Endodermal cell (in vitro differentiated cells): Measurements from ENCODE around the gene SEZ6L. TPM values are rescaled to one million over a fixed set of nuclear protein-coding genes. Genes with fewer than 3 reads are reported as not detected.

Source experiments
- DNase-seq: peaks from one replicate; pipeline ENCODE4 v3.0.0-alpha.2; 2017
- H3K27ac ChIP-seq: 2 replicates; pipeline ENCODE4 v1.5.1; 2013; ENCODE audit warnings: mild to moderate bottlenecking, low read depth, low read length, moderate library complexity
- H3K27me3 ChIP-seq: 2 replicates; pipeline ENCODE4 v1.6.1; 2013; ENCODE audit warnings: mild to moderate bottlenecking, low read length, moderate library complexity; ENCODE audit not compliant: insufficient read depth, control insufficient read depth, poor library complexity, severe bottlenecking
- H3K36me3 ChIP-seq: 2 replicates; pipeline ENCODE4 v1.7.0; 2013; ENCODE audit warnings: mild to moderate bottlenecking, low read length, moderate library complexity; ENCODE audit not compliant: control insufficient read depth, insufficient read depth
- H3K4me1 ChIP-seq: one replicate; pipeline ENCODE4 v1.7.0; 2013; ENCODE audit warnings: low read length; ENCODE audit not compliant: control insufficient read depth, insufficient read depth
- H3K4me3 ChIP-seq: 2 replicates; pipeline ENCODE4 v1.5.1; 2013; ENCODE audit warnings: mild to moderate bottlenecking, low read length, moderate library complexity
- H3K9ac ChIP-seq: 2 replicates; pipeline ENCODE4 v1.6.1; 2013; ENCODE audit warnings: mild to moderate bottlenecking, low read length, moderate library complexity; ENCODE audit not compliant: poor library complexity, severe bottlenecking; ENCODE audit errors: extremely low read depth
- H3K9me3 ChIP-seq: 2 replicates; pipeline ENCODE4 v1.6.1; 2013; ENCODE audit warnings: mild to moderate bottlenecking, low read length, moderate library complexity; ENCODE audit not compliant: control insufficient read depth
- H3K27ac Mint-ChIP-seq: 2 replicates; pipeline ENCODE4 v1.8.0; 2020; ENCODE audit warnings: mixed read lengths
- H3K27me3 Mint-ChIP-seq: 2 replicates; pipeline ENCODE4 v1.8.0; 2021; ENCODE audit warnings: mild to moderate bottlenecking, mixed read lengths; ENCODE audit not compliant: insufficient read depth
- H3K36me3 Mint-ChIP-seq: 2 replicates; pipeline ENCODE4 v1.8.0; 2020; ENCODE audit warnings: low read depth, mixed read lengths
- H3K4me1 Mint-ChIP-seq: 2 replicates; pipeline ENCODE4 v1.8.0; 2020; ENCODE audit warnings: mixed read lengths
- H3K4me3 Mint-ChIP-seq: 2 replicates; pipeline ENCODE4 v1.8.0; 2020; ENCODE audit warnings: mild to moderate bottlenecking, moderate library complexity, mixed read lengths
- H3K9me3 Mint-ChIP-seq: 2 replicates; pipeline ENCODE4 v1.8.0; 2020; ENCODE audit warnings: mild to moderate bottlenecking, mixed read lengths
- WGBS, 2 experiments: methylation state at CpG; one replicate each; pipeline versions ENCODE4 v1.1.5 to v1.1.7; 2013; ENCODE audit warnings: missing lambda C conversion rate in 2 of 2, mixed read lengths in 1 of 2; ENCODE audit not compliant: insufficient coverage in 1 of 2, insufficient read length in 1 of 2; 5-methylcytosine and 5-hydroxymethylcytosine counted together
- total RNA-seq, 2 donors: library from RNA; stranded (reverse); fragmentation: NEBNext Ultra II Directional in 1 of 2; extraction: Animal tissue kit (Norgen Biotek cat#: 25700) in 1 of 2; gene quantifications; 2 replicates in 1 of 2; 3 replicates in 1 of 2; pipeline ENCODE4 v1.2.1, GENCODE V29; 2021
- TF ChIP-seq, protein P1 (sequence below): fragments of 200-600 bp; sonication (generic); conservative IDR thresholded peaks from 2 replicates; pipeline ENCODE4 v1.5.0; 2021; ENCODE audit warnings: antibody characterized with exemption, mild to moderate bottlenecking

The SEZ6L gene
- total RNA-seq, 2 donors from 2014 or later, result 32.1 to 39.4 TPM

DNA sequence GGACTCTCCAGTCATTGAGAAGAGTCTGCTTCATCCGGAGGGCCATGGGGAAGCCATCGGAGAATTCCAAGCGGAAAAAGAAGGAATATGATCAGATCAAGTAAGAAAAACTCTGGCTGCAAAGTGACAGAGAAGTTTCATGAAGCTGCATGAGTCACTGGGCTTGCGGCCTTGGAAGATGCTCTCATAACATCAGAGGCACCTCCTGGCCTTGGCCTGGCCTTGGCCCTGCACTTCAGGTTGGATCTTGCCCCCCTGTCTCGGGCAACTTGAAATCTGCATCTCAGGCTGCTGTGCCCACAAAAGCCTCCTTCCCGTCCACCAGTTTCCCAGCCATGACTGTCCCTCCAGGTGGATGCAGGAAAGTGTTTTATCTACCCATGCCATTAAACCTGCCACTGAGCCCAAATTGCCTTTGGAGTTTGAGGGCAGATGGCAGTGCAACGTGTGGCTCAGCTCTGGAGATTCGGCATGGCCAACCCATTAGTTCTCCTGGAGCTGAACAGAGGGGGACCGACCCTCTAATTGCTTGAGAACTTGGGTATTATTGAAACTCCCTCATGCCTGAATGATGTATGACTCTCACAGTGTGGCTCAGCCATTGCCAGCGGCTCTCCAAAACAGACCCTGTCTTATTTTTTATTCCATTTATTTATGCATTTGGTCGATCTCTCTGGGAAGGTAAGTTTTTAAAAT lies 66.7 kb downstream of the SEZ6L start:
- Mint-ChIP-seq H3K36me3 (no peaks in the 10 kb centered on the region), H3K9me3 (no peaks in the 10 kb centered on the region), H3K27me3 (peaks cover 2% of the 10 kb centered on the region), H3K27ac (no peak overlapping the region), H3K4me1 (no peaks in the 10 kb centered on the region), H3K4me3 (no peak overlapping the region)
- 88 to 89% methylated on average over 7 to 11 of the region's 11 CpGs for WGBS, 2 experiments
- no peak for DNase-seq
- TF ChIP-seq, protein P1, sequence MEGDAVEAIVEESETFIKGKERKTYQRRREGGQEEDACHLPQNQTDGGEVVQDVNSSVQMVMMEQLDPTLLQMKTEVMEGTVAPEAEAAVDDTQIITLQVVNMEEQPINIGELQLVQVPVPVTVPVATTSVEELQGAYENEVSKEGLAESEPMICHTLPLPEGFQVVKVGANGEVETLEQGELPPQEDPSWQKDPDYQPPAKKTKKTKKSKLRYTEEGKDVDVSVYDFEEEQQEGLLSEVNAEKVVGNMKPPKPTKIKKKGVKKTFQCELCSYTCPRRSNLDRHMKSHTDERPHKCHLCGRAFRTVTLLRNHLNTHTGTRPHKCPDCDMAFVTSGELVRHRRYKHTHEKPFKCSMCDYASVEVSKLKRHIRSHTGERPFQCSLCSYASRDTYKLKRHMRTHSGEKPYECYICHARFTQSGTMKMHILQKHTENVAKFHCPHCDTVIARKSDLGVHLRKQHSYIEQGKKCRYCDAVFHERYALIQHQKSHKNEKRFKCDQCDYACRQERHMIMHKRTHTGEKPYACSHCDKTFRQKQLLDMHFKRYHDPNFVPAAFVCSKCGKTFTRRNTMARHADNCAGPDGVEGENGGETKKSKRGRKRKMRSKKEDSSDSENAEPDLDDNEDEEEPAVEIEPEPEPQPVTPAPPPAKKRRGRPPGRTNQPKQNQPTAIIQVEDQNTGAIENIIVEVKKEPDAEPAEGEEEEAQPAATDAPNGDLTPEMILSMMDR, result no peak
- Histone ChIP-seq H3K27ac (no peak overlapping the region), H3K36me3 (no peaks in the 10 kb centered on the region), H3K27me3 (no peaks in the 10 kb centered on the region), H3K9ac (no peak overlapping the region), H3K9me3 (no peaks in the 10 kb centered on the region), H3K4me3 (no peak overlapping the region), H3K4me1 (no peaks in the 10 kb centered on the region)

DNA sequence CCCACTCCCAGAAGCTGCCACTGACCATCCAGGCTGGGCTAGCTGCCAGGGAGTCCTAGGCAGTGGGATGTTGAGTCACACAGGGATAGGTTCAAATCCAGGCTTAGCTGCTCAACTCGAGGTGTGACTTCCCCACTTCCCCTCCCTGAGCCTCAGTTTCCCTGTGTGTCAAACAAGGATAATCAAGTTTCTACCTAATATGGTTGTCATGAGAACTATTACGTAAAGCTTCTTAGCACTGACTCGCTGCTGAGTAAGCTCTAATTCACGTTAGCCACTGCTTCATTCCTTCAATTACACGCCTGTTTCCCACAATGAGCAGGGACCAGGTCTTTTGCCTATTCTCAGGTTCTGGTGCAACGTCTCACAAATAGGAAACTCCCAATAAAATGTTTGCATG lies 67.7 kb downstream of the SEZ6L start:
- no peak overlapping the region for H3K4me3 ChIP-seq
- no peak for DNase-seq
- no peaks in the 10 kb centered on the region for H3K36me3 ChIP-seq
- H3K27ac Mint-ChIP-seq, result no peak overlapping the region
- H3K9me3 ChIP-seq, result no peaks in the 10 kb centered on the region
- H3K9me3 Mint-ChIP-seq, result no peaks in the 10 kb centered on the region
- H3K36me3 Mint-ChIP-seq, result no peaks in the 10 kb centered on the region
- H3K27me3 Mint-ChIP-seq, result peaks cover 2% of the 10 kb centered on the region
- WGBS, 2 experiments, result 79 to 83% methylated on average over 6 of the region's 6 CpGs
- no peaks in the 10 kb centered on the region for H3K4me1 ChIP-seq
- TF ChIP-seq, protein P1, result no peak
- no peak overlapping the region for H3K4me3 Mint-ChIP-seq
- no peak overlapping the region for H3K9ac ChIP-seq
- H3K27me3 ChIP-seq, result no peaks in the 10 kb centered on the region
- no peaks in the 10 kb centered on the region for H3K4me1 Mint-ChIP-seq
- H3K27ac ChIP-seq, result no peak overlapping the region

- H3K27ac ChIP-seq, result no peak overlapping the region
- WGBS, 2 experiments, result 85 to 89% methylated on average over 3 of the region's 3 CpGs
- Mint-ChIP-seq H3K27me3 (peaks cover 8% of the 10 kb centered on the region), H3K4me1 (no peaks in the 10 kb centered on the region), H3K4me3 (no peak overlapping the region), H3K9me3 (no peaks in the 10 kb centered on the region), H3K36me3 (no peaks in the 10 kb centered on the region), H3K27ac (no peak overlapping the region)
- no peaks in the 10 kb centered on the region for H3K36me3 ChIP-seq
- no peaks in the 10 kb centered on the region for H3K9me3 ChIP-seq
- TF ChIP-seq, protein P1, result no peak
- H3K9ac ChIP-seq, result no peak overlapping the region
- H3K27me3 ChIP-seq, result no peaks in the 10 kb centered on the region
- H3K4me3 ChIP-seq, result no peak overlapping the region
- H3K4me1 ChIP-seq, result no peaks in the 10 kb centered on the region
- DNase-seq, result no peak
Observed at GRCh38 chr22:26238596-26238995, 69.3 kb downstream of the SEZ6L start.
